Tibial artery (tissue), 4 donors: ENCODE measurements around the gene SERGEF.

Experiments used
- DNase-seq, 2 donors: peaks; one replicate each; pipeline ENCODE4 v3.0.0-alpha.2; 2019
- H3K27ac ChIP-seq, 2 donors: fragments of 200-600 bp; sonication (generic) in 1 of 2; 1 replicate in 1 of 2; 2 replicates in 1 of 2; pipeline ENCODE4 v1.5.1; 2018 to 2019; ENCODE audit warnings: mild to moderate bottlenecking in 1 of 2
- H3K27me3 ChIP-seq, 2 donors: fragments of 200-600 bp; sonication (generic) in 1 of 2; one replicate each; pipeline versions ENCODE4 v1.5.1 to v1.6.0; 2016 to 2019
- H3K36me3 ChIP-seq, 3 donors: fragments of 200-600 bp; sonication (generic) in 2 of 3; one replicate each; pipeline ENCODE4 v1.5.1; 2016 to 2019; ENCODE audit warnings: mild to moderate bottlenecking in 2 of 3
- H3K4me1 ChIP-seq, 4 donors: fragments of 200-600 bp; sonication (generic) in 2 of 4; 1 replicate in 3 of 4; 2 replicates in 1 of 4; pipeline ENCODE4 v1.5.1; 2016 to 2019
- H3K4me3 ChIP-seq, 2 donors: fragments of 200-600 bp; sonication (generic) in 1 of 2; 1 replicate in 1 of 2; 2 replicates in 1 of 2; pipeline ENCODE4 v1.5.1; 2018 to 2019; ENCODE audit warnings: mild to moderate bottlenecking in 2 of 2
- H3K9me3 ChIP-seq, 3 donors: fragments of 200-600 bp; sonication (generic) in 1 of 3; one replicate each; pipeline ENCODE4 v1.5.1; 2016 to 2019
- CTCF ChIP-seq, 2 experiments: fragments of 200-600 bp in 1 of 2; fragments of 450-650 bp in 1 of 2; IDR thresholded peaks; one replicate each; pipeline ENCODE4 v1.5.1; 2017 to 2019; ENCODE audit warnings: antibody characterized with exemption in 2 of 2, mild to moderate bottlenecking in 1 of 2, moderate library complexity in 1 of 2
- intact Hi-C: fragments of 100-400 bp; cut with DNase I; formaldehyde crosslinking; loops from one replicate; pipeline ENCODE4 v1.15.0; 2023; ENCODE audit warnings: low total_unique reads

The SERGEF gene

GRCh38 chr11:17883946-17884345 is 128.9 kb downstream of the SERGEF start:
- Histone ChIP-seq H3K4me1 (no peaks in the 10 kb centered on the region), H3K9me3 (no peaks in the 10 kb centered on the region), H3K27ac (no peak overlapping the region), H3K27me3 (no peaks in the 10 kb centered on the region), H3K36me3 (no peaks in the 10 kb centered on the region), H3K4me3 (no peak overlapping the region)
- no peak for TF ChIP-seq CTCF (IDR thresholded peaks at IDR 0.05)
- no peak for DNase-seq
- intact Hi-C loops, result no loop called here

- DNase-seq, result no peak
- Histone ChIP-seq H3K27ac (no peak overlapping the region), H3K9me3 (no peaks in the 10 kb centered on the region), H3K4me1 (no peaks in the 10 kb centered on the region), H3K27me3 (no peaks in the 10 kb centered on the region), H3K4me3 (no peak overlapping the region), H3K36me3 (no peaks in the 10 kb centered on the region)
- intact Hi-C loops, result no loop called here
- TF ChIP-seq CTCF (IDR thresholded peaks at IDR 0.05), result no peak
These were observed 129.8 kb downstream of the SERGEF start for GRCh38 chr11:17883057-17883456.

- Histone ChIP-seq H3K4me1 (no peaks in the 10 kb centered on the region), H3K36me3 (peaks cover 0 to 9% (median 0%) of the 10 kb centered on the region in 3 donors), H3K4me3 (no peak overlapping the region), H3K9me3 (no peaks in the 10 kb centered on the region), H3K27me3 (no peaks in the 10 kb centered on the region), H3K27ac (no peak overlapping the region)
- intact Hi-C loops, result no loop called here
- DNase-seq, result no peak
- TF ChIP-seq CTCF (IDR thresholded peaks at IDR 0.05), result no peak
These were observed 134.1 kb downstream of the SERGEF start for GRCh38 chr11:17878743-17879142.

- no peaks in the 10 kb centered on the region for H3K4me1 ChIP-seq
- H3K27me3 ChIP-seq, result no peaks in the 10 kb centered on the region
- DNase-seq, result no peak
- no peak overlapping the region for H3K4me3 ChIP-seq
- no peak for TF ChIP-seq CTCF (IDR thresholded peaks at IDR 0.05)
- H3K27ac ChIP-seq, result no peak overlapping the region
- peaks cover 0 to 11% (median 0%) of the 10 kb centered on the region in 3 donors for H3K36me3 ChIP-seq
- H3K9me3 ChIP-seq, result no peaks in the 10 kb centered on the region
- intact Hi-C loops, result no loop called here
These were observed 135.0 kb downstream of the SERGEF start for GRCh38 chr11:17877886-17878285.

- Histone ChIP-seq H3K27ac (no peak overlapping the region), H3K36me3 (peaks cover 0 to 11% (median 0%) of the 10 kb centered on the region in 3 donors), H3K4me1 (no peaks in the 10 kb centered on the region), H3K27me3 (no peaks in the 10 kb centered on the region), H3K9me3 (no peaks in the 10 kb centered on the region), H3K4me3 (no peak overlapping the region)
- intact Hi-C loops, result no loop called here
- no peak for DNase-seq
- no peak for TF ChIP-seq CTCF (IDR thresholded peaks at IDR 0.05)
These were observed 136.0 kb downstream of the SERGEF start for GRCh38 chr11:17876827-17877226.

GRCh38 chr11:17875891-17876290 is 137.0 kb downstream of the SERGEF start:
- H3K4me1 ChIP-seq, result no peaks in the 10 kb centered on the region
- intact Hi-C loops, result no loop called here
- no peak for DNase-seq
- no peak for TF ChIP-seq CTCF (IDR thresholded peaks at IDR 0.05)
- no peaks in the 10 kb centered on the region for H3K27me3 ChIP-seq
- no peaks in the 10 kb centered on the region for H3K9me3 ChIP-seq
- H3K4me3 ChIP-seq, result no peak overlapping the region
- H3K27ac ChIP-seq, result no peak overlapping the region
- peaks cover 0 to 11% (median 0%) of the 10 kb centered on the region in 3 donors for H3K36me3 ChIP-seq
